Islet of Langerhans (tissue), 1 donor: ENCODE results near the gene TUBGCP5.
"Not testable (repeated sequence)": the region's sequence is repeated elsewhere in the genome, so short reads cannot be mapped to it uniquely, and the experiment has no call there.

Source experiments
- FAIRE-seq: peaks from one replicate; lab custom pipeline; 2011; peaks lifted over from hg19 to GRCh38; lab: Jason Lieb, UNC

The TUBGCP5 gene

DNA sequence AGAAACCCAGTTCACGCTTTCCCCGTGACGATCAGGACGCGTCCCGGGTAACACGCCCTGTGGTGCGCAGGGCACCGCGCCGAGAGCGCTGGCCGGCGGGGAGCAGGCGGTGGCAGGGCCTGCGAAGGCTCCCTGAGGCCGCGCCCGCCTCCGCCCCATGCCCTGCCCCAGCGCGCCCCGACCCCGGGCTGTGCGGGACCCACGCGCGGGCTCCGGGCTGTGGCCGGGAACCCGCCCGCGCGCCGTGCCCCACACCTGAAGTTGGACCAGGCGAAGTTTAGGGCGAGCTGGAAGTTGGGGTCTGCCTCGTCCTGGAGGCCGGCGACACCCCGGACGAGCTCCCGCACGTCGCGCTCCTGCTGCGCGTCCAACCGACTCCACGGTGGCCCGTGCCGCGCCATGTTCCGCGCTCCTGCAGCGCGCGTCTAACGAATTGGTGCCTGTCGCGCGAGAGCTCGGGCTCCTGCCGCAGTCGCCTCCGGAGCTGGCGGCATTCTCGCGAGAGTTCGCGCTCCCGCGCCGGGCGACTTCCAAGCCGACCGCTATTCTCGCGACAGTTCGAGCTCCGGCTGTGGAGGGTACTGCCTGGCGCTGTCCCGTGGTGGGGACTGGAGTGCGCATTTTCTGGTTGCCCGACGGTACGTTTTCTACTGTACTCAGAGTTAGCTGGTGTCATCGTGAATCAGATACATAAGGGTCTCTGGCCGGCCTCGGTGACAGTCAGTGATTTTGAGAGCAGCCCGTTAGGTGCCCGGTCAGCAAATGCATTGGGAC, at the start of gene TUBGCP5:
Gene TUBGCP5, minus strand, starts transcription at position 427 of the 774 bp plus-strand sequence. Its CDS starts 26 bp downstream, at position 401.
- no peak for FAIRE-seq

DNA sequence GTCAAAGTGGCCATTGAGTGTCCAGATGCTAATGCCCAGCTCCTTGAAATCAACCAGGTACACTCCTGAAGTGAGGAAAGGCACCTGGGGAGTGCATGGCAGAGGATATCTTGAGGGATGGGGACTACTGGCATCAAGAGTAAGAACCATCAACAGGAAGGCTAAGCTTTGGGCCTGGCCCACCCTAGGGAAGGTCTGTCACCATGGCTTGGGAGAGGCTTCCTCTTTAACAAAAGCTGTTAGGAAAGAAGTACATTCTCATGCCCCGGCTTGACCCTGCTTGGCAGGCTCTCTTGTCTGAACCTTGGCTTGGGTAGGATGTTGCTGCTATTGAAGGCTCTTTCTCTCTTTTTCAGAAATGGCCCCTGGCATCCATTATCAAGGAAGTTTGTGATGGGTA, 43.7 kb upstream of the TUBGCP5 start:
- FAIRE-seq = no peak

DNA sequence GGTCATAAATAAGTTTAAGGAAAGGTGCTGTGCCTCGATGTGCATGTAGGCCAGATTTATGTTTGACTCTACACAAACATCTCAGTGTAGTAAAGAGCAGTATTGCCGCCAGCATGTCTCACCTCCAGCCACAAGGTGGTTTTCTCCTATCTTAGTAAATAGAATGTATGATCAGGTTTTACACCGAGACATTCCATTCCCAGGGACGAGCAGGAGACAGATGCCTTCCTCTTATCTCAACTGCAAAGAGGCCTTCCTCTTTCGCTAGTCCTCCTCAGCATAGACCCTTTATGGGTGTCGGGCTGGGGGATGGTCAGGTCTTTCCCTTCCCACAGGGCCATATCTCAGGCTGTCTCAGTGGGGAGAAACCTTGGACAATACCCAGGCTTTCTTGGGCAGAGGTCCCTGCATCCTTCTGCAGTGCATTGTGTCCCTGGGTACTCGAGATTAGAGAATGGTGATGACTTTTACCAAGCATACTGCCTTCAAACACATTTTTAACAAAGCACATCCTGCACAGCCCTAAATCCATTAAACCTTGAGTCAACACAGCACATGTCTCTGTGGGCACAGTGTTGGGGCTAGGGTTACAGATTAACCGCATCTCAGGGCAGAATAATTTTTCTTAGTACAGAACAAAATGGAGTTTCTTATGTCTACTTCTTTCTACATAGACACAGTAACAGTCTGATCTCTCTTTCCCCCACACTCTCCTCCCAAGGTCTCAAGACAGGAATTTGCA, 42.8 kb upstream of the TUBGCP5 start:
- not testable (repeated sequence) for FAIRE-seq

DNA sequence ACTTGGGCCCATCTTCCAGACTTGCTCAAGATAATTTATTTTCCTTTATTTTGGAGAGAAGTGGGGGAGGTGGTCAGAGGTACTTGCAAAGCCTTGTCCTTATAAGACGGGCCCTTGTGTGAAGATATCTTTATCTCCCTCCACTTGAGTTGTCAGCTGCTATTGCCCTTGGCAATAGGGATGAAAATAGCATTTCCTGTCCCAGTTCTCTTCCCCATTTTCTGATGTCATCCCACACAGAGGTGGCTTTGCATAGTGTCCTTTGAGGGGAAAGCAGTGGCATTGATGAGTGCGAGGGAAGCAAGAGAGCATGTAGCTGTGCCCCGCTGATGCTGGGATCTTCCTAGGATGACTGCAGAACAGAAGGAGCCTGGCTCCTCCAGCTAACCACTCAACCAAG, 41.9 kb upstream of the TUBGCP5 start:
- FAIRE-seq = no peak

DNA sequence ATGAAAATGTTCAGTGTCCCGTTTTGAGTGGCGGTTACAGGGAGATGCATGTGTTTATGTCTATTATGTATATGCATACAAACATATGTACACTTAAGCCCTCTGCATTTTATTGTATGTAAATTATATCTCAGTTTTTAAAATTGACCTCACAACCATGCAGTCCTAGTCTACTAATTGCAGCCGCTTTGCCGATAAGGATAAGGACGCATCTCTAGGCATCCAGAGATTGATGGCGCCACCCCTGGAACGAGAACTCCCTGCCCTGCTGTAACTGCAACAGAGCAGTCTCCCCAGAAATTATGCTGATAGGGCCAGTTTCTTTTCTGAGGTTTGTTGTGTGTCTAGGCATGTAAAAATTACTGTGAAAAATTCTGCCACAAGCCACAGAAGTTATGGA, 40.4 kb upstream of the TUBGCP5 start:
- no peak for FAIRE-seq

DNA sequence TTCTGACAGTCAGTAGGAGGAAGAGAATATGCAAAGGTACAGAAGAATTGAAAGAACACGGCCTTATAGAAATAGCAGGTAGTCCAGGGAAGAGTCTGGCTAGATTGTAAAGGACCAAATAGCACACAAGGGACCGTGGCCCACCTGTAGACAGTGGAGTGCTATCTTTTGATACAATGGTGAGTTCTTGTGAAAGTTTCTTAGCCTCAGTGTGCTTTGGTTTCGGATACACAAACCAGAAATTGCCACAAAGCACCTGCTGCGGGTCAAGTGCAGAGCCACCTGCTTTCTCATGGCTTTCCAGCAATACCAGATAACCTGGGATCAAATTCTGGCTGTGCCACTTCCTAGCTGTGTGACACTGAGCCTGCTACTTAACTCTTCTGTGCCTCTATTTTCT, 36.6 kb upstream of the TUBGCP5 start:
- no peak for FAIRE-seq

DNA sequence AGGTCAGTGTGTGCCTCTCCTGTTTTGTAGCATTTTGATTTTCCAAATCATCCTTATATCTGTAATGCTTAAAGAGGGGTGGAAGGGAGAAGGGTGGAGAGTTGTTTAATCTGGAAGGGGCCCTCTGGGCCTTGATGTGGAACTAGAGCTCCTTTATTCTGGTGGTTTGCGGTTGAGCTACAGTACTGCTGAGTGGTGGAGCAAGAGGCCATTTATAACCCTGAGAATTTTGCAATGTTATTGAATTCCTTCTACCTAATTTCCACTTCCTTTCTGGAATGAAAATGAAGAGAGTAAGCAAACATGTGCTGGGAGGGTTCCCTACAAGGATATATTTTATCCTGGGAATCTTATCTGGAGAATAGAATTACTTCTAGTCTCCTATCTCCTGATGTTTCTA, 35.3 kb upstream of the TUBGCP5 start:
- no peak for FAIRE-seq

DNA sequence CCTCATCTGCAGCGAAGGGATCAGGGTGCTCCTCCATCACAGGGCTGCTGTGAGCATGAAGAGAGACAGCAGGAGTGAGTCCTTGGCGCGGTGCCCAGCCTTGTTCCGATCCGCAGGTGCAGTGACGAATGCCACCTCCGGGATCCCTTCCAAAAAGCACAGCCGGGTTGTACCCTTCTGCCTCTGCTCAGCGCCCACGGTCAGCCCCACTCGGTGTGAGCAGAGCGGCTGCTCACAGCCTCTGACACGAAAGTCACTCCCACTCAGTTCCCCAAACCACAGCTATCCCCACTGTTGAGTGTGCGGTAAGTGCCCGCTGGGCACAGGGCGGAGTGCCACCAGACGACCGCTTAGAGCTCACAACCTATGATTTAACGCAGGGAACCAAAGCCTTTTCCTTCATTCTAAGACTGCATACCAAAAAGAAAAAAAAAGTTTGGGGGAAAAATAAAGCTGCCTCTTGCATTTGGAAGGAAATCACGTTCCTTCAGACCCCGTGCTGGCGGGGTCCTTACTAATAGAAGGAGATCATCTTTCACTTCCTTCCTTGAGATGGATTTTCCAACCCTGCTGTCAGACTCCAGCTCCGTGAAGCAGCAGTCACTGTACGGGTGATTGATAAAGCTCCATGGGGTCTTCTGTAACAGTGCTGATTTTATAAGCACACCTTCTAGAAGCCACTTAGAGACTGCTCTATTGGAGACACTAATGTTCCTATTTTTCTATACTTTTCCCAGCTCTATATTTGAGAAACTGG, 34.7 kb upstream of the TUBGCP5 start:
- FAIRE-seq = no peak

DNA sequence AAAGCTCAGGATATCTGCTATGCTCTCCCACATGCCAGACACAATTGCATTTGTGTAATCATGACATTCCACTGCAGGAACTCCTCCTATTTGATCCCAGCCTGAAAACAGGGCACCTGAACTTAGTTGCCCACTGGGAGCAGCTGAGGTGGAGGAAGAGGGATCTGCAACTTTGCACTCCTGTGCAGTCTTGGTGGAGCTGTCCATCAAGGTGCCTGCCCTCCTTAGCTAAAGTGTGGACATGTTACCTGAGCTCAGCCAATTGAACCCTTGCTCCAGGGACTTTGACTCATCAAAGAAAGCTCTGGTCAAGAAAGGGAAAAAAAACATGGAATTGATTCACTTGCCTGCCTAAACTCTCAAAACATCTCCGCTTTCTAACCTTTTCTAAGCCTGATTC, 33.3 kb upstream of the TUBGCP5 start:
- FAIRE-seq = no peak

DNA sequence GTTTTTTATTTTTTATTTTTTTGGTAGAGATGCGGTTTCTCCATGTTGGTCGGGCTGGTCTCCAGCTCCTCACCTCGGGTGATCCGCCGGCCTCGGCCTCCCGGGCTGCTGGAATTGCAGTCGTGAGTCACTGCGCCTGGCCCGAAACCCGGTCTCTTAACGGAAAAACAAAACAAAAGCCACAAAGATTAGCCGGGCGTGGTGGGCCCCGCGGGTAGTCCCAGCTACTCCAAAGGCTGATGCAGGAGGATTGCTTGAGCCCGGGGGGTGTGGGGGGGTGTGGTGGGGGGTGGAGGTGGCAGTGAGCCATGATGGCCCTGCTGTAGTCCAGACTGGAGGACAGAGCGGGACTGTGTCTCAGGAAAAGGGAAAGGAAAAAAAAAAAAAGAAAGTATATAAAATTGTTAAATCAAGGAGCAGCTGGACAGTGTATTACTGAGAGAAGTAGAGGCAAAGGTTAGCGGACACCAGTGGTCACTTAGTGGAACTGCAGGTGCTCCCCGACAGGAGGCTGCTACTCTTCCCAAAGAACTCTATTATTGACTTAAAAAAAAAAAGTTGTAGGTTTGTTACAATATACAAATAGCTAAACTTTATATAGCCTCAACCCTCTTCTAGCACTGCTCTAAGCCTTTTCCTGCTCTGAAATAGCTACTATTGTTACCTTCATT, 30.3 kb upstream of the TUBGCP5 start:
- FAIRE-seq = no peak

DNA sequence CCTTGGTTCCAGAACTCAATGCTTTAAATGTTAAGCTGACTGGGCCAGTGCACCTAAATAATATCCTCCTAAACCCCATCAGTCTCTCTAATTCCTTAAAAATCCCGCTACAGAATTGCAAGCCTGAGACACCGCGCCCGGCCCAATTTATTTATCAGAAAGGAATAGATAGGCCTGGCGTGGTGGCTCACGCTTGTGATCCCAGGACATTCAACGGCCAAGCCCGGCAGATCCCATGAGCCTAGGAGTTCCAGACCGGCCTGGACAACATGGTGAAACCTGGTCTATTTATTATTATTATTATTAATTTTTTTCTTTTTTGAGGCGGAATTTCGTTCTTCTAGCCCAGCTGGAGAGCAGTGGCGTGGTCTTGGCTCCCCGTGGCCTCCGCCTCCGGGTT, 28.0 kb upstream of the TUBGCP5 start:
- FAIRE-seq = no peak

DNA sequence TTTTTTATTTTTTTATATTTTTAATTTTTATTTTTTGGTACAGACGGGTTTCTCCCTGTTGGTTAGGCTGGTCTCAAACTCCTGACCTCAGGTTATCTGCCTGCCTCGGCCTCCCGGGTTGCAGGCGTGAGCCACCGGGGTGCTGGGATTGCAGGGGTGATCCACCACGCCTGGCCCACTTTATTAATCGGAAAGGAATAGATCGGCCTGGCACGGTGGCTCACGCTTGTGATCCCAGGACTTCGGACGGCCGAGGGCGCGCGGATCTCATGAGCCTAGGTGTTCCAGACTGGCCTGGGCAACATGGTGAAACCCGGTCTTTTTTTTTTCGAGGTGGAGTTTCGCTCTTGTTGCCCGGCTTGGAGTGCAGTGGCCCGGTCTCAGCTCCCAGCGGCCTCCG, 26.5 kb upstream of the TUBGCP5 start:
- FAIRE-seq = no peak

DNA sequence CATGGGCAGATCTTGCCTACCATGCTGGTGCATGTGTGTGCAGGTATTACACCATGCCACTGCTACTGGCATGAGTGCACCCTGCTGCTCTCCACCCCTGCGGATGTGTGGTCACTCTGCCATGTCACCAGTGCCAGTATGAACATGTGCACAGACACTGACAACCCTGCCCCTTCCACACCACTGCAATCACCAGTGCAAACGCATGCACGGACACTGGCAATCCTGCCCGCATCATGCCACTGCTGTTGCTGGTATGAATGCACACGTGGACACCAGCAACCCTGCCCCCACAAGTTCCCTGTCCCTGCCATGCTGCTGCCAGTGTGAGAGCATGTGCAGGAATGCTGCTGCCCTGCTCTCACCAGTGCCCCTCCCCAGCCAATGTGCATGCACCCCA, 24.8 kb upstream of the TUBGCP5 start:
- FAIRE-seq = no peak

DNA sequence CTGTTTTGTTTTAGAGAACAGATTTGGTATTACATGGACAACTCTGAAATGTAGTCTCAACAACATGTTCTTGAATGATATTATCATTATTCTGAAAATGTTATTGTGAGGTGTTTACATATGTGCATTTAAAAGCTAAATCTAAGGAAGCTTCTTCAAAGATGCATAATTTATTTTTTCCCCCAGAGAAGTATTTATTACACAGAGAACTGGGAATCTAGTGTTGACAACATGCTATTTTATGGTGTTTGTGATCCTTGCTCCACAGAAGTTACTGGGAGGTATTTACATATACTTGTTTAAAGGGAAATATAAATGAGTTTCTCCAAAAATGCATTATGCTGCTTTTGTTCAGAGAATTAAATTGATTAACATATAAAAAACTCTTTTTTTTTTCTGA, 18.3 kb upstream of the TUBGCP5 start:
- no peak for FAIRE-seq

DNA sequence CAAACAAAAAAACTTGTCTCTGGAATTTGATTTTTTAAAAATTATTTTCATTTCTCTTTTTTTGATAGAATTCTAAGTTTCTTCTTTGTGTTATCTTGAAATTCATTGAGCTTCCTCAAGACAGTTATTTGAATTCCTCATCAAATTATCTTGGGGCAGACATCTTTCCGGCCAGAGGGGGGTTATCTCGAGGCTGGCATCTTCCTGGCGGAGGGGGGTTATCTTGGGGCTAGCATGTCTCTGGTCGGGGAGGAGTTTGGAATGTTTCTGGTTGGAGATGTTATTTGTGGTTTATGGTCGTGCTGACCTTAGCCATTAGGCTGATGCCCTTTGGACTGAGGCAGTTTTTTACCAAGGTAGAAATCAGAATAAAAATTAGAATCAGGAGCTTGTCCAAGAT, 15.9 kb upstream of the TUBGCP5 start:
- no peak for FAIRE-seq

DNA sequence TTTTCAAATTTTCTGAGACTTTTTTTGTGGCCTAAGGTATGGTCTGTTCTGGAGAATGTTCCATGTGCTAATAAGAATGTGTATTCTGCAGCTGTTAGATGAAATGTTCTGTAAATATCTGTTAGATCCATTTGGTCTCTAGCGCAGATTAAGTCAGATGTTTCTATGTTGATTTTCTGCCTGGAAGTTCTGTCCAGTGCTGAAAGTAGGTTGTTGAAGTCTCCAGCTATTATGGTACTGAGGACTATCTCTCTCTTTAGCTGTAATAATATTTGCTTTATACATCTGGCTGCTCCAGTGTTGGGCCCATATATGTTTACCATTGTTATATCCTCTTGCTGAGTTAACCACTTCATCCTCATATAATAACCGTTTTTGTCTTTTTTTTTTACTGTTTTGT, 13.2 kb upstream of the TUBGCP5 start:
- no peak for FAIRE-seq

DNA sequence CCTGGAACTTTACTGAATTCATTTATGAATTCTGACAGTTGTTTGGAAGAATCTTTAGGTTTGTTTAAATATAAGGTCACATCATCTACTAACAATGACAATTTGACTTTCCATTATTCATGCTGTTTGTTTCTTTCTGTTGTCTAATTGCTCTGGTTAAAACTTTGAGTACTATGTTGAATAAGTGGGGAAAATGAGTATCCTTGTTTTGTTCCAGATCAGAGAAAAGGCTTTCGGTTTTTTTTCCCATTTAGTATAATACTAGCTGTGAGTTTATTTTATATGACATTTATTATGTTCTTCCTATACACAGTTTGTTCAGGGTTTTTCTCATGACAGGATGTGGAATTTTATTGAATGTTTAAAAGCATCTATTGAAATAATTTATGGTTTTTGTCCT, 11.3 kb upstream of the TUBGCP5 start:
- no peak for FAIRE-seq

DNA sequence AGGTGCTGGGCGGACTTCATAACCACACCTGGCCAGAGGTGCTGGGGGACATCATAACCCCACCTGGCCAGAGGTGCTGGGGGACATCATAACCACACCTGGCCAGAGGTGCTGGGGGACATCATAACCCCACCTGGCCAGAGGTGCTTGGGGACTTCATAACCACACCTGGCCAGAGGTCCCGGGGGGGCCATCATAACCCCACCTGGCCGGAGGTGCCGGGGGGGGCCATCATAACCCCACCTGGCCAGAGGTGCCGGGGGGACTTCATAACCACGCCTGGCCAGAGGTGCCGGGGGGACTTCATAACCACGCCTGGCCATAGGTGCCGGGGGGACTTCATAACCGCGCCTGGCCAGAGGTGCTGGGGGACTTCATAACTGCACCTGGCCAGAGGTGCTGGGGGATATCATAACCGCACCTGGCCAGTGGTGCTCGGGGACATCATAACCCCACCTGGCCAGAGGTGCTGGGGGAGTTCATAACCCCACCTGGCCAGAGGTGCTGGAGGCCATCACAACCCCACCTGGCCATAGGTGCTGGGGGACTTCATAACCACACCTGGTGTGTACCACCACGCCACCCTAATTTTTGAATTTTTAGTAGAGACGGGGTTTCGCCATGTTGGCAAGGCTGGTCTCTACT, 10.7 kb upstream of the TUBGCP5 start:
- FAIRE-seq = no peak

DNA sequence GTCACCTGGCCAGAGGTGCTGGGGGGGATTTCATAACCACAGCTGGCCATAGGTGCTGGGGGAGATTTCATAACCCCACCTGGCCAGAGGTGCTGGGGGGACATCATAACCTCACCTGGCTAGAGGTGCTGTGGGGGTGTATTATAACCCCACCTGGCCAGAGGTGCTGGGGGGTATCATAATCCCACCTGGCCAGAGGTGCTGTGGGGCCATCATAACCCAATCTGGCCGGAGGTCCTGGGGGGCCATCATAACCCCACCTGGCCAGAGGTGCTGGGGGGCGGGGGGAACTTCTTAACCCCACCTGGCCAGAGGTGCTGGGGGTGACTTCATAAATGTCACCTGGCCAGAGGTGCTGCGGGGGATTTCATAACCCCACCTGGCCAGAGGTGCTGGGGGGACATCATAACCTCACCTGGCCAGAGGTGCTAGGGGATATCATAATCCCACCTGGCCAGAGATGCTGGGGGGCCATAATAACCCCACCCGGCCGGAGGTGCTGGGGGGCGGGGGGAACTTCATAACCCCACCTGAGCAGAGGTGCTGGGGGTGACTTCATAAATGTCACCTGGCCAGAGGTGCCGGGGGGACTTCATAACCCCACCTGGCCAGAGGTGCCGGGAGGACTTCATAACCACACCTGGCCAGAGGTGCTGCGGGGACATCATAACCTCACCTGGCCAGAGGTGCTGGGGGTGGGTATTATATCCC, 9.4 kb upstream of the TUBGCP5 start:
- FAIRE-seq = not testable (repeated sequence)

DNA sequence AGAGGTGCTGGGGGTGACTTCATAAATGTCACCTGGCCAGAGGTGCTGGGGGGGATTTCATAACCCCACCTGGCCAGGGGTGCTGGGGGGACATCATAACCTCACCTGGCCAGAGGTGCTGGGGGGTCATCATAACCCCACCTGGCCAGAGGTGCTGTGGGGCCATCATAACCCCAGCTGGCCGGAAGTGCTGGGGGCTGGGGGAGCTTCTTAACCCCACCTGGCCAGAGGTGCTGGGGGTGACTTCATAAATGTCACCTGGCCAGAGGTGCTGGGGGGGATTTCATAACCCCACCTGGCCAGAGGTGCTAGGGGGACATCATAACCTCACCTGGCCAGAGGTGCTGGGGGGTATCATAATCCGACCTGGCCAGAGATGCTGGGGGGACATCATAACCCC, 4.6 kb upstream of the TUBGCP5 start:
- FAIRE-seq = not testable (repeated sequence)

DNA sequence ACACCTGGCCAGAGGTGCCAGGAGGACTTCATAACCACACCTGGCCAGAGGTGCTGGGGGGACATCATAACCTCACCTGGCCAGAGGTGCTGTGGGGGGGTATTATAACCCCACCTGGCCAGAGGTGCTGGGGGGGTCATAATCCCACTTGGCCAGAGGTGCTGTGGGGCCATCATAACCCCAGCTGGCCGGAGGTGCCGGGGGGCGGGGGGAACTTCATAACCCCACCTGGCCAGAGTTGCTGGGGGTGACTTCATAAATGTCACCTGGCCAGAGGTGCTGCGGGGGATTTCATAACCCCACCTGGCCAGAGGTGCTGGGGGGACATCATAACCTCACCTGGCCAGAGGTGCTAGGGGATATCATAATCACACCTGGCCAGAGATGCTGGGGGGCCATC, 4.2 kb upstream of the TUBGCP5 start:
- not testable (repeated sequence) for FAIRE-seq
